Measurements from ENCODE around the gene RBM12. TPM values are rescaled to one million over a fixed set of nuclear protein-coding genes. Genes with fewer than 3 reads are reported as not detected.

RBM12 gene
- total RNA-seq, 4 donors from 2014 or later = 24.9 to 35.0 (median 30.8) TPM

GRCh38 chr20:35665949-35666288, 1.2 kb upstream of the RBM12 start:
- Histone ChIP-seq H3K27me3 (no peaks in the 10 kb centered on the region), H3K4me3 (no peak overlapping the region), H3K9me3 (no peaks in the 10 kb centered on the region), H3K4me1 (peaks cover 0 to 29% (median 23%) of the 10 kb centered on the region in 4 donors), H3K36me3 (peaks cover 0 to 35% (median 7%) of the 10 kb centered on the region in 3 donors), H3K27ac (no peak overlapping the region)
- TF ChIP-seq EP300 (IDR thresholded peaks at IDR 0.05) (no peak), POLR2A (IDR thresholded peaks at IDR 0.05) (no peak)
- TF ChIP-seq, protein P1, sequence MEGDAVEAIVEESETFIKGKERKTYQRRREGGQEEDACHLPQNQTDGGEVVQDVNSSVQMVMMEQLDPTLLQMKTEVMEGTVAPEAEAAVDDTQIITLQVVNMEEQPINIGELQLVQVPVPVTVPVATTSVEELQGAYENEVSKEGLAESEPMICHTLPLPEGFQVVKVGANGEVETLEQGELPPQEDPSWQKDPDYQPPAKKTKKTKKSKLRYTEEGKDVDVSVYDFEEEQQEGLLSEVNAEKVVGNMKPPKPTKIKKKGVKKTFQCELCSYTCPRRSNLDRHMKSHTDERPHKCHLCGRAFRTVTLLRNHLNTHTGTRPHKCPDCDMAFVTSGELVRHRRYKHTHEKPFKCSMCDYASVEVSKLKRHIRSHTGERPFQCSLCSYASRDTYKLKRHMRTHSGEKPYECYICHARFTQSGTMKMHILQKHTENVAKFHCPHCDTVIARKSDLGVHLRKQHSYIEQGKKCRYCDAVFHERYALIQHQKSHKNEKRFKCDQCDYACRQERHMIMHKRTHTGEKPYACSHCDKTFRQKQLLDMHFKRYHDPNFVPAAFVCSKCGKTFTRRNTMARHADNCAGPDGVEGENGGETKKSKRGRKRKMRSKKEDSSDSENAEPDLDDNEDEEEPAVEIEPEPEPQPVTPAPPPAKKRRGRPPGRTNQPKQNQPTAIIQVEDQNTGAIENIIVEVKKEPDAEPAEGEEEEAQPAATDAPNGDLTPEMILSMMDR (IDR thresholded peaks at IDR 0.05) = no peak
- no peak for DNase-seq (ENCODE audit: low spot score in 2 of 2)
- 95 to 97% methylated on average over 17 of the region's 17 CpGs for WGBS, 2 donors

- DNase-seq (ENCODE audit: low spot score in 2 of 2) = peak in 1 of 2 donors; percentile 19
- H3K4me1 ChIP-seq = peaks cover 0 to 50% (median 41%) of the 10 kb centered on the region in 4 donors
Observed at GRCh38 chr20:35663516-35664465, 909 bp downstream of the RBM12 start.

GRCh38 chr20:35662551-35662950, 2.1 kb downstream of the RBM12 start:
- Histone ChIP-seq H3K36me3 (peaks cover 0 to 5% (median 0%) of the 10 kb centered on the region in 3 donors), H3K9me3 (no peaks in the 10 kb centered on the region), H3K27ac (peak overlapping the region in 2 of 4 donors; percentile 64 to 98), H3K27me3 (no peaks in the 10 kb centered on the region), H3K4me3 (peak overlapping the region in 2 of 4 donors; percentile 69 to 78), H3K4me1 (peaks cover 0 to 63% (median 42%) of the 10 kb centered on the region in 4 donors)
- 16 to 24% methylated on average over 2 of the region's 2 CpGs for WGBS, 2 donors
- TF ChIP-seq EP300 (IDR thresholded peaks at IDR 0.05) (no peak), POLR2A (IDR thresholded peaks at IDR 0.05) (no peak)
- TF ChIP-seq, protein P1 (IDR thresholded peaks at IDR 0.05) = no peak
- DNase-seq (ENCODE audit: low spot score in 2 of 2) = no peak

More at GRCh38 chr20:35663516-35664465, 909 bp downstream of the RBM12 start:
- peak overlapping the region; percentile 97 to 99 (median 98) for H3K27ac ChIP-seq
- no peaks in the 10 kb centered on the region for H3K27me3 ChIP-seq
- peaks cover 0 to 14% (median 3%) of the 10 kb centered on the region in 3 donors for H3K36me3 ChIP-seq
- H3K9me3 ChIP-seq = no peaks in the 10 kb centered on the region
- TF ChIP-seq EP300 (IDR thresholded peaks at IDR 0.05) (no peak), POLR2A (IDR thresholded peaks at IDR 0.05) (peak in 1 of 2 donors; percentile 35)
- TF ChIP-seq, protein P1 (IDR thresholded peaks at IDR 0.05) = peak in 1 of 5 experiments; percentile 0
- peak overlapping the region; percentile 69 to 90 (median 78) for H3K4me3 ChIP-seq
- 0 to 2% methylated on average over 26 to 28 of the region's 28 CpGs for WGBS, 2 donors

DNA sequence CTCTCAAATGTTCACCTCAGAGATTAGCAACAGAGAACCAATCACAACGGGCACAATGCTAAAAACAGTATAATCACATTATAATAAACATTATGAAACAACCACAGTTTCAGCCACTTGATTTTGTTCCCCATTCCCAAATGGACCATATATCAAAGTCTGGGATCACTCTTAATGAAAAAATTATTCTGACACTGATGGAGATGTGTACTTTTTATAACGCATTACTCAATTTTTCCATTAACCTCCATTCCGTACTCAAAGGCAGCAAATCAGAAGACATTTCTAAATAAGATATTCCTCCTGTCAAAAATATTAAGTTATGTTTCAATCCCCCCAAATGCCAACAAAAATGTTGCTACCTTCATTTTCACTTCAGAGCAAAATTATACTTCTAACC, 2.8 kb downstream of the RBM12 start:
- Histone ChIP-seq H3K4me3 (peak overlapping the region in 1 of 4 donors; percentile 2), H3K4me1 (peaks cover 0 to 69% (median 45%) of the 10 kb centered on the region in 4 donors), H3K36me3 (no peaks in the 10 kb centered on the region), H3K9me3 (no peaks in the 10 kb centered on the region), H3K27ac (peak overlapping the region in 2 of 4 donors; percentile 62 to 64), H3K27me3 (no peaks in the 10 kb centered on the region)
- 26 to 30% methylated on average over 3 of the region's 3 CpGs for WGBS, 2 donors
- DNase-seq (ENCODE audit: low spot score in 2 of 2) = no peak
- no peak for TF ChIP-seq POLR2A (IDR thresholded peaks at IDR 0.05)
- TF ChIP-seq, protein P1 (IDR thresholded peaks at IDR 0.05) = no peak
- no peak for TF ChIP-seq EP300 (IDR thresholded peaks at IDR 0.05)

DNA sequence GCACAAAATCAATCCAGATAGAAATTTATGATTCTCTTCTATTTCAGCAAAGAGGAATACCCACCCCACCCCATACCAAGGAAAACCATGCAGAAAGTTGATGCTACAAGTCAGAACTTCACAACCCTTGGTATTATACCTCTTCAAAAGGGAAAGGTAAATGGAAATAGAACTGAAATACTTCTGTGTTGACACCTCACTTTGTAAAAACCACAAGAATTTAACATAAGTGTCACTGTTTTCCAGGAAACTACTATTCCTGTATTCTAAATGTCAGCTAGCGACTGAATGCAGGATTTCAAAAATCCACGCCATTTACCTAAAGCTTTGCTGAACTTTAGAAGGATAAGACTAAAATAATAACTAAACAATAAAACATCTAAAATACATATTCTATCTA, 3.6 kb downstream of the RBM12 start:
- no peaks in the 10 kb centered on the region for H3K27me3 ChIP-seq
- no peaks in the 10 kb centered on the region for H3K9me3 ChIP-seq
- DNase-seq (ENCODE audit: low spot score in 2 of 2) = no peak
- peaks cover 0 to 78% (median 47%) of the 10 kb centered on the region in 4 donors for H3K4me1 ChIP-seq
- TF ChIP-seq, protein P1 (IDR thresholded peaks at IDR 0.05) = no peak
- TF ChIP-seq EP300 (IDR thresholded peaks at IDR 0.05) = no peak
- no peak for TF ChIP-seq POLR2A (IDR thresholded peaks at IDR 0.05)
- peak overlapping the region in 1 of 4 donors; percentile 2 for H3K4me3 ChIP-seq
- no peaks in the 10 kb centered on the region for H3K36me3 ChIP-seq
- H3K27ac ChIP-seq = peak overlapping the region in 2 of 4 donors; percentile 62 to 64
- 69 to 71% methylated on average over 2 of the region's 2 CpGs for WGBS, 2 donors

Measured in tibial nerve (tissue), 4 donors.